Activated T-helper 17 cell treated with anti-CD3 and anti-CD28 coated beads, Interleukin-2, amount 50 U/mL, for 72 hours (primary cell): ENCODE measurements around the gene NHP2. TPM values are rescaled to one million over a fixed set of nuclear protein-coding genes. Genes with fewer than 3 reads are reported as not detected.

ENCODE experiments used
- ATAC-seq: fragments of 150-1000 bp; cut with Tn5 transposase; replicated peaks from 2 replicates; pipeline ENCODE4 v1.10.0; 2021; ENCODE audit warnings: mild to moderate bottlenecking, moderate library complexity
- H3K27ac Mint-ChIP-seq: one replicate; pipeline ENCODE4 v1.8.0; 2022; ENCODE audit warnings: mixed read lengths
- H3K27me3 Mint-ChIP-seq: one replicate; pipeline ENCODE4 v1.8.0; 2022; ENCODE audit warnings: mixed read lengths
- H3K36me3 Mint-ChIP-seq: one replicate; pipeline ENCODE4 v1.8.0; 2022; ENCODE audit warnings: low read depth, mild to moderate bottlenecking, mixed read lengths
- H3K4me1 Mint-ChIP-seq: one replicate; pipeline ENCODE4 v1.8.0; 2022; ENCODE audit warnings: mixed read lengths
- H3K4me3 Mint-ChIP-seq: one replicate; pipeline ENCODE4 v1.8.0; 2022; ENCODE audit warnings: mild to moderate bottlenecking, mixed read lengths
- H3K9me3 Mint-ChIP-seq: one replicate; pipeline ENCODE4 v1.8.0; 2022; ENCODE audit warnings: mixed read lengths
- total RNA-seq, 2 donors: library from RNA; stranded (reverse); gene quantifications; one replicate each; pipeline ENCODE4 v1.2.3, GENCODE V29; 2022

NHP2 gene
- total RNA-seq, 2 donors from 2014 or later: 143 to 282 TPM

DNA sequence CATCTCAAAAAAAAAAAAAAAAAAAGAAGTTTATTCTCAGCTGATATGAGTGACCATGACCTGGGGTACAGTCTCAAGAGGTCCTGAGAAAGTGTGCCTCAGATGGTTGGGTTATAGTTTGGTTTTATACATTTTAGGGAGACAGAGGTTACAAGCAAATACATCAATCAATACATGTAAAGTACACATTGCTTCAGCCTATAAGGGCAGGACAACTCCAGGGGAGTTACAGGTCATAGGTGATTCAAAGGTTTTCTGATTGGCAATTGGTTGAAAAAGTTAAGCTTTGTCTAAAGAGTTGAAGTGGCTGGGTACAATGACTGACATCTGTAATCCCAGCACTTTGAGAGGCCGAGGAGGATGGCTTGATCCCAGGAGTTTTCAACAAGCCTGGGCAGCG lies 35.7 kb upstream of the NHP2 start:
- Mint-ChIP-seq H3K9me3 (no peaks in the 10 kb centered on the region), H3K36me3 (no peaks in the 10 kb centered on the region), H3K4me3 (no peak overlapping the region), H3K27me3 (peaks cover 15% of the 10 kb centered on the region), H3K27ac (no peak overlapping the region), H3K4me1 (no peaks in the 10 kb centered on the region)
- no peak for ATAC-seq

DNA sequence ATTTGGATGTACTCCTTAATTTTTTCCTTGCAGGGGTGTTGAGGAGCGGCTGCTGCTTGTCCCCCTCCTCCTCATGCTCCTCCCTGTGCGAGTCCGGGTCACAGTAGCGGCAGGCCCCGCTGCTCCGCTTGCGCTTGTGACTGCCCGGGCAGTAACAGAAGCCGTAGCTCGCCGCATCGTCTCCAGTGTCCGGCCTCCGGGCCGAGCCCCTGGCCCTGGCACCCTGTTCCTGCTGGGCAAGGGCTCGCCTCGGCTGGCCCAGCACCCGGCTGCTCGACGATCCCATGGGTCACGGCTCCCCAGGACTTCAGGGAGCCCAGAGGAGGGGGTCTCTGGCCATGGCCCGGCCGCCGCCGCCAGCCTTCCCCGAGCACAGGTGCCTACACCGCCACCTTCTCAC lies 33.3 kb upstream of the NHP2 start, which contains the start of gene GMCL2:
Gene GMCL2, minus strand, starts transcription at position 358 of the 400 bp plus-strand sequence. Its CDS starts 72 bp downstream, at position 286.
- no peaks in the 10 kb centered on the region for H3K4me1 Mint-ChIP-seq
- no peak within 1 kb of the TSS for H3K27ac Mint-ChIP-seq
- ATAC-seq: no peak
- H3K9me3 Mint-ChIP-seq: no peaks in the 10 kb centered on the region
- peaks cover 7% of the 10 kb centered on the region for H3K27me3 Mint-ChIP-seq
- H3K36me3 Mint-ChIP-seq: no peaks in the 10 kb centered on the region
- H3K4me3 Mint-ChIP-seq: no peak within 1 kb of the TSS

GRCh38 chr5:178186427-178186826 lies 32.7 kb upstream of the NHP2 start:
- Mint-ChIP-seq H3K36me3 (no peaks in the 10 kb centered on the region), H3K4me1 (no peaks in the 10 kb centered on the region), H3K9me3 (no peaks in the 10 kb centered on the region), H3K4me3 (no peak overlapping the region), H3K27me3 (peaks cover 7% of the 10 kb centered on the region), H3K27ac (no peak overlapping the region)
- ATAC-seq: no peak

DNA sequence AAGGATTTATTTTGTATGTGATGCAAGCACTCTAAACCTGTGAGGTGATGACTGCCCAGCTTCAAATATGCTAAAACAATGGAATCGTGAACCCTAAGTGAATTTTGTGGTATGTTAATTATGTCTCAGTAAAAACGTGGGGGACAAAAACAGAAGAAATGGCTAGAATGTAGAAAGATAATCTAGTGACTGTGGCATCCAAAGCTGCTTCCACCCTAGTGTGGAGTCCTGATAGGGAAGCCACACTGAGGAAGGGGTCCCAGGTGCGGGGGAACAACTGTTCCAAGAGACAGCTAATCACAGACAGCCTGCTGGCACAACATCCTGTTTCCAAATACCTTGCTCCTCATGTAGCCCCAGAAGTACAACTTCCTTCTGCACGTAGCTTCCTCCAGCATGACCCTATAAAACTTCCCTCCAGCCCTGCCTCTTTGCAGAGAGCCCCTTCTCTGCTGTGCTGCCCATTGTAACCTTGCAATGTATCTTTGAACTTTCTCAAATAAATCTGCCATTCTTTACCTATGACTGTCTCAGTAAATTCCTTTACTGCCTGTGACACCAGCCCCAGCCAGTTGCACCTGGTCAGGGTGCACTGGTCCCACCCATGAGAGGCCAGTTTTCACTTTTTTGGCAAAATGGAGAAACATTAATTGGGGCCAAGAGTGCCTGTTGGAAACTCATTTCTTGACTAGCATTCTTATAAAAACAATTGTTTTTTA lies 28.6 kb upstream of the NHP2 start:
- no peak overlapping the region for H3K4me3 Mint-ChIP-seq
- no peaks in the 10 kb centered on the region for H3K4me1 Mint-ChIP-seq
- no peak for ATAC-seq
- H3K27ac Mint-ChIP-seq: no peak overlapping the region
- H3K36me3 Mint-ChIP-seq: no peaks in the 10 kb centered on the region
- no peaks in the 10 kb centered on the region for H3K9me3 Mint-ChIP-seq
- H3K27me3 Mint-ChIP-seq: peaks cover 10% of the 10 kb centered on the region

DNA sequence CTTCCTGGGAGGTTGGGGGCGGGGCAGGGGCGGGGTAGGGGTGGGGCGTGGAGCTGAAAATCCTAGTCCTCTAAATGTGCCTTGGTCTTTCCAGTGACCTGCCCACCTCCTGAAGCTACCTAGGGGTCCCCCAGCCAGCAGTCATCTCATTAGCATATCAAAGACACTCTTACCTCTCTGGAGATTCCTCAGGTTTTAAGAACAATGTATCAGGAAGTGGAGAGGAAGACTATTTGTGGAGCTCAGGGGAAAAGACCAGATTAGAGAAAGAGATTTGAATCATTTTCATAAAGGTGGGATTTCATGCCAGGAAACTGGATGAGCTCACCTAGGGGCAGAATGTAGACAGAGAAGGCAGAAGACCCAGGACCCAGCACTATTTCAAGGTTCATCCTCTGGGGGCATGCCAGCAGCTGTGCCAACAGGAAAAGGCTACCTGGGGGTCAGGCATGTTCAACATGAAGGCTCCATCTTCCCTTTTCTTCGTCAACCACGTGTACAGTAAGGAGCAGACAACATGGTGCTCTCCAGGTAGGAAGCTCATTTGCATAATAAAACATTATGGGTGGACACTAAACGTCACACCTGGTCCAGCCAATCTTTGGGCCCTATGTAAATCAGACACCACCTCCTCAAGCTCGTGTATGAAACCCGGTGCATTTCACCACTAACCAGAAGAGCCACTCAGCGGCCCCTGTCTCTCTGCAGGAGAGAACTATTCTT lies 26.6 kb upstream of the NHP2 start:
- no peak for ATAC-seq
- Mint-ChIP-seq H3K36me3 (no peaks in the 10 kb centered on the region), H3K9me3 (no peaks in the 10 kb centered on the region), H3K4me1 (no peaks in the 10 kb centered on the region), H3K27ac (no peak overlapping the region), H3K27me3 (peaks cover 14% of the 10 kb centered on the region), H3K4me3 (no peak overlapping the region)

DNA sequence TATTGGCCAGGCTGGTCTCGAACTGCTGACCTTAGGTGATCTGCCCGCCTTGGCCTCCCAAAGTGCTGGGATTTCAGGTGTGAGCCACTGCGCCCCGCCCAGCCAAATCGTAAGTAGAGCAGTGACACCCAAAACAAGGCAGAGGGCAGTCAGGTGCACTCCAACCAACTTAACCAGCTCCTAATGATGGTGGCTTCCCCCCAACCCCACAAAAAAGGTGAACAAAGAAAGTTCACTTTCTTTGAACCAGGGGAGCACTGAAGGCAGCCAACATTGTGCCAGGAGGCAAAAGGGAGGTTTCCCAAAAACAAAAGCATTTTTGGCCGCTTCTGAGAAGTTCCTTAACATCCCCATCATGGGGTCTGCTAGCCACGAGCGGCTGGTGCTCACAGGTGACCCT lies 23.9 kb upstream of the NHP2 start:
- Mint-ChIP-seq H3K4me3 (no peak overlapping the region), H3K27ac (no peak overlapping the region), H3K36me3 (no peaks in the 10 kb centered on the region), H3K9me3 (no peaks in the 10 kb centered on the region), H3K4me1 (no peaks in the 10 kb centered on the region), H3K27me3 (peaks cover 14% of the 10 kb centered on the region)
- no peak for ATAC-seq

GRCh38 chr5:178176791-178177190 lies 23.1 kb upstream of the NHP2 start:
- Mint-ChIP-seq H3K27ac (no peak overlapping the region), H3K36me3 (no peaks in the 10 kb centered on the region), H3K4me1 (no peaks in the 10 kb centered on the region), H3K9me3 (no peaks in the 10 kb centered on the region), H3K27me3 (peaks cover 14% of the 10 kb centered on the region), H3K4me3 (no peak overlapping the region)
- no peak for ATAC-seq

DNA sequence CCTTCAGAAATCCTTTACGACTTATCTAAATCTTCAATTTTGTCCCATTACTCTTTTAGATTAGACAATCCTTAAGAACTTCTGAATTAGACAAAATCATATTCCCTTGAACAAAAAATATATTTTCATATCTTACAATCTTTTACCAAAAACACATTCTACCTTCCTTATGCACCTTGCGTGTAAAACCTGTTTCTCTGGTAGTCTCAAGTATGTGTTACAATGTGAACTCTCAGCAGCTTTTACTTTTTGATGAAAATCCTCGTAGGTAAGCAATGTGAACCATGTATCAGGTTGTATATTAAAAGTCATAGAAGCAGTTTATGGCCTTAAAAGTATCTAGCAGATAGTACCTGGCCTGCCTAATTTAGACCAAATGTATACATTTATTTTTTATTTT lies 20.8 kb upstream of the NHP2 start:
- Mint-ChIP-seq H3K36me3 (no peaks in the 10 kb centered on the region), H3K4me1 (no peaks in the 10 kb centered on the region), H3K27ac (no peak overlapping the region), H3K27me3 (peaks cover 11% of the 10 kb centered on the region), H3K9me3 (no peaks in the 10 kb centered on the region), H3K4me3 (no peak overlapping the region)
- ATAC-seq: no peak

DNA sequence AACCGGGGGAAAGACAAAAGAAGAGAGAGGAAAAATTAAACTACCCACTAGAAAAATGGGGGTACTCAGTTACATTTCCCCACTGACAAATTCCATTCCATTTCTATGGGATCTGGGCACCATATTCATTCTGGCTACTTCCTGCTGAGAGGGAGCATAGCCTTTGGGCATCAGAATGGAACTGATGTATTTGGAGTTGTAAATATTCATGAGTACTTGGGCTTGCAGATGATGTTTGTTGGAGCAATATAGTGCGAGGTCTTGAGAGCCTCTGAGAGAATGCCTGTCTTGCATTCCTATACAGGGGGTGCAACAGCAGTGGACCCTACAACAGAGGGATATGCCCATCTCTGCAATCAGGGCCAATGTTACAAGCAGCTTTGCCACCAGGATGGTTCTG lies 16.8 kb upstream of the NHP2 start:
- no peak for ATAC-seq
- Mint-ChIP-seq H3K4me1 (no peaks in the 10 kb centered on the region), H3K4me3 (no peak overlapping the region), H3K9me3 (no peaks in the 10 kb centered on the region), H3K27me3 (no peaks in the 10 kb centered on the region), H3K27ac (no peak overlapping the region), H3K36me3 (no peaks in the 10 kb centered on the region)

GRCh38 chr5:178165581-178165980 lies 11.9 kb upstream of the NHP2 start:
- no peak for ATAC-seq
- H3K27ac Mint-ChIP-seq: no peak overlapping the region
- H3K4me1 Mint-ChIP-seq: no peaks in the 10 kb centered on the region
- H3K27me3 Mint-ChIP-seq: peaks cover 9% of the 10 kb centered on the region
- H3K36me3 Mint-ChIP-seq: no peaks in the 10 kb centered on the region
- H3K9me3 Mint-ChIP-seq: no peaks in the 10 kb centered on the region
- H3K4me3 Mint-ChIP-seq: no peak overlapping the region

GRCh38 chr5:178163772-178164735 lies 10.4 kb upstream of the NHP2 start:
- H3K27me3 Mint-ChIP-seq: peaks cover 9% of the 10 kb centered on the region
- H3K9me3 Mint-ChIP-seq: no peaks in the 10 kb centered on the region
- H3K4me3 Mint-ChIP-seq: peak overlapping the region; percentile 31
- H3K36me3 Mint-ChIP-seq: no peaks in the 10 kb centered on the region
- ATAC-seq: peak; percentile 99
- no peak overlapping the region for H3K27ac Mint-ChIP-seq
- no peaks in the 10 kb centered on the region for H3K4me1 Mint-ChIP-seq

DNA sequence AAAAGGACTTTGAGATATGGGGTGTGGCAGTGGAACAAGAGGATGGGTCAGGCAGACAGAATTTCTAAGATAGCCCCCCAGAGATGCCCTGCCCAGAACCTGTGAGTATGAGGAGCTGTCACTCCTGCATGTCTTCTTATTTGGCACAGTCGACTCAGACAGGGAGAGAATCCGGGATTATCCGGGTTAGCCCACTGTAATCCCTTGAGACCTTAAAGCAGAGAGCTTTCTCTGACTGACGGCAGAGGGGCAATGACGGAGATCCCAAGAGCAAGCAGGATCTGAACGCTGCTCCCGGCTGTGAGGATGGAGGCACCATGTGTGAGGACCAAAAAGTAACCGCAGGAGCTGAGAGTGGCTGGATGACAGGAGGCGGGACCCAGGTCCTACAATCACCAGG lies 8.8 kb upstream of the NHP2 start:
- Mint-ChIP-seq H3K27me3 (peaks cover 9% of the 10 kb centered on the region), H3K9me3 (no peaks in the 10 kb centered on the region), H3K27ac (no peak overlapping the region), H3K36me3 (no peaks in the 10 kb centered on the region), H3K4me3 (no peak overlapping the region), H3K4me1 (no peaks in the 10 kb centered on the region)
- no peak for ATAC-seq

GRCh38 chr5:178160176-178160575 lies 6.5 kb upstream of the NHP2 start:
- no peak overlapping the region for H3K4me3 Mint-ChIP-seq
- peaks cover 9% of the 10 kb centered on the region for H3K27me3 Mint-ChIP-seq
- H3K36me3 Mint-ChIP-seq: no peaks in the 10 kb centered on the region
- no peak overlapping the region for H3K27ac Mint-ChIP-seq
- H3K9me3 Mint-ChIP-seq: no peaks in the 10 kb centered on the region
- no peaks in the 10 kb centered on the region for H3K4me1 Mint-ChIP-seq
- ATAC-seq: no peak

GRCh38 chr5:178155065-178155464 lies 1.4 kb upstream of the NHP2 start:
- peaks cover 39% of the 10 kb centered on the region for H3K36me3 Mint-ChIP-seq
- no peak overlapping the region for H3K27ac Mint-ChIP-seq
- H3K4me3 Mint-ChIP-seq: peak overlapping the region; percentile 89
- no peaks in the 10 kb centered on the region for H3K27me3 Mint-ChIP-seq
- H3K9me3 Mint-ChIP-seq: no peaks in the 10 kb centered on the region
- H3K4me1 Mint-ChIP-seq: peaks cover 21% of the 10 kb centered on the region
- ATAC-seq: no peak
